ENCODE results near the gene KRT20.

GRCh38 chr17:40848583-40849235, 36.3 kb downstream of the KRT20 start:
- TF ChIP-seq SUZ12 (IDR thresholded peaks at IDR 0.05; ENCODE audit: extremely low read depth, insufficient read depth, insufficient read length), result no peak
- no peak for TF ChIP-seq ZNF274 (IDR thresholded peaks at IDR 0.05; ENCODE audit: low read depth, low read length)
